Kidney epithelial cell (primary cell): Measurements from ENCODE around the gene CDV3. TPM values are rescaled to one million over a fixed set of nuclear protein-coding genes. Genes with fewer than 3 reads are reported as not detected.

Experiments
- DNase-seq: peaks from one replicate; pipeline ENCODE4 v3.0.0-alpha.2; 2010; ENCODE audit warnings: low read depth
- H3K27me3 ChIP-seq: 2 replicates; pipeline ENCODE4 v1.6.0; 2011; ENCODE audit warnings: low read length; ENCODE audit not compliant: control insufficient read depth, insufficient read depth
- H3K36me3 ChIP-seq: 2 replicates; pipeline ENCODE4 v1.5.1; 2011; ENCODE audit warnings: low read length; ENCODE audit not compliant: control insufficient read depth, insufficient read depth
- H3K4me3 ChIP-seq: 2 replicates; pipeline ENCODE4 v1.5.1; 2011; ENCODE audit warnings: low read depth, mild to moderate bottlenecking, control low read depth, low read length
- CTCF ChIP-seq: IDR thresholded peaks from 2 replicates; pipeline ENCODE4 v1.5.1; 2011; ENCODE audit warnings: mild to moderate bottlenecking, moderate library complexity, low read length, control low read depth, inconsistent platforms; ENCODE audit not compliant: insufficient read depth, poor library complexity, severe bottlenecking
- total RNA-seq: library from RNA; depleted of rRNA; stranded (reverse); fragments of >200 nt; gene quantifications from 2 replicates; pipeline ENCODE4 v1.2.3, GENCODE V29; 2015

The CDV3 gene
- total RNA-seq, 1 donor from 2014 or later, result 244 TPM

GRCh38 chr3:133591271-133591742 is 17.8 kb downstream of the CDV3 start:
- DNase-seq, result no peak
- no peak for TF ChIP-seq CTCF
- Histone ChIP-seq H3K27me3 (no peaks in the 10 kb centered on the region), H3K4me3 (no peak overlapping the region), H3K36me3 (no peaks in the 10 kb centered on the region)

GRCh38 chr3:133592843-133593242 is 19.4 kb downstream of the CDV3 start:
- Histone ChIP-seq H3K27me3 (no peaks in the 10 kb centered on the region), H3K4me3 (no peak overlapping the region), H3K36me3 (no peaks in the 10 kb centered on the region)
- no peak for DNase-seq
- no peak for TF ChIP-seq CTCF

- Histone ChIP-seq H3K4me3 (no peak overlapping the region), H3K27me3 (no peaks in the 10 kb centered on the region), H3K36me3 (no peaks in the 10 kb centered on the region)
- no peak for TF ChIP-seq CTCF
- no peak for DNase-seq
Observed at GRCh38 chr3:133593243-133593642, 19.8 kb downstream of the CDV3 start.

GRCh38 chr3:133595341-133595740 is 21.9 kb downstream of the CDV3 start:
- TF ChIP-seq CTCF, result no peak
- no peak for DNase-seq
- Histone ChIP-seq H3K4me3 (no peak overlapping the region), H3K36me3 (no peaks in the 10 kb centered on the region), H3K27me3 (no peaks in the 10 kb centered on the region)

- DNase-seq, result no peak
- H3K27me3 ChIP-seq, result no peaks in the 10 kb centered on the region
- no peak for TF ChIP-seq CTCF
Observed at GRCh38 chr3:133598405-133598804, 24.9 kb downstream of the CDV3 start.

GRCh38 chr3:133599280-133599679 is 25.8 kb downstream of the CDV3 start:
- no peaks in the 10 kb centered on the region for H3K27me3 ChIP-seq

More at GRCh38 chr3:133598405-133598804, 24.9 kb downstream of the CDV3 start:
- Histone ChIP-seq H3K4me3 (no peak overlapping the region), H3K36me3 (no peaks in the 10 kb centered on the region)

More at GRCh38 chr3:133599280-133599679, 25.8 kb downstream of the CDV3 start:
- DNase-seq, result no peak
- Histone ChIP-seq H3K36me3 (no peaks in the 10 kb centered on the region), H3K4me3 (no peak overlapping the region)
- no peak for TF ChIP-seq CTCF
